Aorta (tissue), 5 donors: Measurements from ENCODE around the gene DVL1. TPM values are rescaled to one million over a fixed set of nuclear protein-coding genes. Genes with fewer than 3 reads are reported as not detected.
"Not testable (repeated sequence)": the region's sequence is repeated elsewhere in the genome, so short reads cannot be mapped to it uniquely, and the experiment has no call there.

Experiments
- ATAC-seq: fragments of 200-7000 bp; cut with Tn5 transposase; one replicate; pipeline ENCODE4 v1.9.1; 2022; ENCODE audit warnings: moderate library complexity; ENCODE audit not compliant: low FRiP score
- DNase-seq, 2 donors: peaks; one replicate each; pipeline ENCODE4 v3.0.0-alpha.2; 2020
- H3K27ac ChIP-seq, 2 donors: one replicate each; pipeline ENCODE4 v1.5.1; 2013; ENCODE audit warnings: low read length in 2 of 2, mild to moderate bottlenecking in 2 of 2, moderate library complexity in 2 of 2, control low read depth in 1 of 2, inconsistent platforms in 1 of 2, low read depth in 1 of 2
- H3K27me3 ChIP-seq, 2 donors: one replicate each; pipeline ENCODE4 v1.6.1; 2013; ENCODE audit warnings: control low read depth in 1 of 2, low read length in 1 of 2, mild to moderate bottlenecking in 1 of 2, moderate library complexity in 1 of 2; ENCODE audit not compliant: insufficient read depth in 2 of 2, control insufficient read depth in 1 of 2
- H3K36me3 ChIP-seq, 2 donors: one replicate each; pipeline ENCODE4 v1.6.1; 2013; ENCODE audit warnings: control low read depth in 1 of 2, low read length in 1 of 2, mild to moderate bottlenecking in 1 of 2; ENCODE audit not compliant: insufficient read depth in 2 of 2, control insufficient read depth in 1 of 2
- H3K4me1 ChIP-seq, 2 donors: one replicate each; pipeline ENCODE4 v1.6.1; 2013; ENCODE audit warnings: low read length in 2 of 2, control low read depth in 1 of 2, mild to moderate bottlenecking in 1 of 2, moderate library complexity in 1 of 2; ENCODE audit not compliant: insufficient read depth in 2 of 2, control insufficient read depth in 1 of 2
- H3K4me3 ChIP-seq, 2 donors: one replicate each; pipeline ENCODE4 v1.5.1; 2013; ENCODE audit warnings: low read length in 2 of 2, control low read depth in 1 of 2, mild to moderate bottlenecking in 1 of 2
- H3K9me3 ChIP-seq: one replicate; pipeline ENCODE4 v1.6.1; 2013; ENCODE audit warnings: mild to moderate bottlenecking, low read length; ENCODE audit not compliant: control insufficient read depth
- WGBS, 2 donors: extraction: QIAGEN DNeasy Blood & Tissue Kit; methylation state at CpG; one replicate each; pipeline ENCODE4 v1.1.7; 2013; 5-methylcytosine and 5-hydroxymethylcytosine counted together
- intact Hi-C, 2 donors: fragments of 100-400 bp; cut with DNase I; formaldehyde crosslinking; loops; one replicate each; pipeline versions ENCODE4 v1.14.2 to v1.15.0; 2022
- polyA plus RNA-seq, 2 donors: library from polyadenylated mRNA; stranded (reverse); fragments of 200-250 nt; gene quantifications; one replicate each; pipeline ENCODE4 v1.2.3, GENCODE V29; 2013
- total RNA-seq, 2 donors: library from RNA; stranded (reverse); fragmentation: NEBNext Ultra II Directional; extraction: Animal tissue kit (Norgen Biotek cat#: 25700); gene quantifications; one replicate each; pipeline ENCODE4 v1.2.1, GENCODE V29; 2021
- donor health status: healthy with polysubstance abuse.
- donor health status: Bipolar disorder and iron deficiency.
- donor health status: DM: no; HTN: no; CAD: no.
- donor health status: DM: no; HTN: no; CAD: no.
- donor health status: DM: yes; HTN: yes; CAD: no.

Gene DVL1
- total and polyA plus RNA-seq, 4 donors: 21.2 to 71.9 (median 51.2) TPM

- intact Hi-C loops: no loop called here
- WGBS, 2 donors: 79 to 80% methylated on average over 13 to 16 of the region's 16 CpGs
These were observed 21.6 kb upstream of the DVL1 start for GRCh38 chr1:1370771-1371300.

GRCh38 chr1:1370094-1370493 is 20.9 kb upstream of the DVL1 start:
- H3K27ac ChIP-seq, DNase-seq, H3K4me3 ChIP-seq, ATAC-seq, H3K9me3 ChIP-seq, H3K27me3 ChIP-seq, intact Hi-C loops, H3K36me3 ChIP-seq, H3K4me1 ChIP-seq: not testable (repeated sequence)
- 91 to 93% methylated on average over 14 of the region's 14 CpGs for WGBS, 2 donors

More at GRCh38 chr1:1370771-1371300, 21.6 kb upstream of the DVL1 start:
- ATAC-seq (no peak), DNase-seq (no peak)
- H3K4me1 ChIP-seq: no peaks in the 10 kb centered on the region
- no peak overlapping the region for H3K27ac ChIP-seq
- H3K27me3 ChIP-seq: no peaks in the 10 kb centered on the region
- H3K9me3 ChIP-seq: no peaks in the 10 kb centered on the region
- H3K4me3 ChIP-seq: no peak overlapping the region
- no peaks in the 10 kb centered on the region for H3K36me3 ChIP-seq

- no peak for ATAC-seq
- Histone ChIP-seq H3K27me3 (no peaks in the 10 kb centered on the region), H3K4me3 (no peak overlapping the region), H3K4me1 (no peaks in the 10 kb centered on the region), H3K36me3 (no peaks in the 10 kb centered on the region), H3K9me3 (no peaks in the 10 kb centered on the region), H3K27ac (no peak overlapping the region)
- DNase-seq: no peak
- intact Hi-C loops: no loop called here
- 97 to 98% methylated on average over 5 of the region's 5 CpGs for WGBS, 2 donors
These were observed 18.1 kb upstream of the DVL1 start for GRCh38 chr1:1367315-1367714.

GRCh38 chr1:1366699-1367066 is 17.5 kb upstream of the DVL1 start:
- H3K27ac ChIP-seq: no peak overlapping the region
- no peaks in the 10 kb centered on the region for H3K36me3 ChIP-seq
- intact Hi-C loops: no loop called here
- no peak for ATAC-seq
- H3K4me3 ChIP-seq: no peak overlapping the region
- DNase-seq: no peak
- H3K9me3 ChIP-seq: no peaks in the 10 kb centered on the region
- no peaks in the 10 kb centered on the region for H3K27me3 ChIP-seq
- 97 to 98% methylated on average over 3 of the region's 3 CpGs for WGBS, 2 donors
- H3K4me1 ChIP-seq: no peaks in the 10 kb centered on the region

GRCh38 chr1:1365875-1366698 is 16.9 kb upstream of the DVL1 start:
- 83 to 85% methylated on average over 10 of the region's 10 CpGs for WGBS, 2 donors
- H3K4me1 ChIP-seq: no peaks in the 10 kb centered on the region
- intact Hi-C loops: no loop called here
- H3K9me3 ChIP-seq: no peaks in the 10 kb centered on the region
- H3K4me3 ChIP-seq: no peak overlapping the region
- ATAC-seq: no peak
- H3K27ac ChIP-seq: no peak overlapping the region
- no peaks in the 10 kb centered on the region for H3K36me3 ChIP-seq
- DNase-seq: no peak
- H3K27me3 ChIP-seq: no peaks in the 10 kb centered on the region

GRCh38 chr1:1364266-1364665 is 15.0 kb upstream of the DVL1 start:
- Histone ChIP-seq H3K4me1 (no peaks in the 10 kb centered on the region), H3K36me3 (no peaks in the 10 kb centered on the region), H3K27me3 (no peaks in the 10 kb centered on the region), H3K9me3 (no peaks in the 10 kb centered on the region), H3K4me3 (no peak overlapping the region), H3K27ac (no peak overlapping the region)
- DNase-seq (no peak), ATAC-seq (no peak)
- intact Hi-C loops: no loop called here
- WGBS, 2 donors: 84 to 85% methylated on average over 14 of the region's 14 CpGs

- 31 to 47% methylated on average over 13 of the region's 13 CpGs for WGBS, 2 donors
- ATAC-seq: no peak
- no peaks in the 10 kb centered on the region for H3K27me3 ChIP-seq
These were observed 12.8 kb upstream of the DVL1 start for GRCh38 chr1:1361982-1362423.

GRCh38 chr1:1361233-1361981 is 12.2 kb upstream of the DVL1 start:
- ATAC-seq (no peak), DNase-seq (peak in 1 of 2 donors; percentile 74)
- intact Hi-C loops: no loop called here
- H3K4me3 ChIP-seq: no peak overlapping the region
- H3K9me3 ChIP-seq: no peaks in the 10 kb centered on the region
- no peaks in the 10 kb centered on the region for H3K36me3 ChIP-seq
- no peaks in the 10 kb centered on the region for H3K4me1 ChIP-seq
- H3K27me3 ChIP-seq: no peaks in the 10 kb centered on the region
- WGBS, 2 donors: 74% methylated on average over 35 of the region's 35 CpGs
- peak overlapping the region in 1 of 2 donors; percentile 49 for H3K27ac ChIP-seq

More at GRCh38 chr1:1361982-1362423, 12.8 kb upstream of the DVL1 start:
- DNase-seq: peak; percentile 69 to 78
- no peak overlapping the region for H3K4me3 ChIP-seq
- H3K36me3 ChIP-seq: no peaks in the 10 kb centered on the region
- intact Hi-C loops: no loop called here
- H3K9me3 ChIP-seq: no peaks in the 10 kb centered on the region
- H3K4me1 ChIP-seq: no peaks in the 10 kb centered on the region
- no peak overlapping the region for H3K27ac ChIP-seq
